GM12891 (cell line): ENCODE results near the gene BCL2L14.

ENCODE experiments used
- PAX5 ChIP-seq: IDR thresholded peaks from 2 replicates; pipeline ENCODE4 v1.6.1; 2011; ENCODE audit warnings: low read length, moderate library complexity, mild to moderate bottlenecking; ENCODE audit not compliant: insufficient read depth, severe bottlenecking
- POLR2A ChIP-seq: IDR thresholded peaks from 2 replicates; pipeline ENCODE4 v1.6.1; 2011; ENCODE audit warnings: low read depth, low read length, control low read depth
- POLR2AphosphoS5 ChIP-seq: IDR thresholded peaks from 2 replicates; pipeline ENCODE4 v1.6.1; 2011; ENCODE audit warnings: low read depth, low read length, control low read depth
- POU2F2 ChIP-seq: IDR thresholded peaks from 2 replicates; pipeline ENCODE4 v1.6.1; 2011; ENCODE audit warnings: low read depth, mild to moderate bottlenecking, control low read depth, low read length, moderate library complexity
- SPI1 ChIP-seq: IDR thresholded peaks from 2 replicates; pipeline ENCODE4 v1.6.1; 2011; ENCODE audit warnings: low read depth, low read length, control low read depth
- TAF1 ChIP-seq: IDR thresholded peaks from 2 replicates; pipeline ENCODE4 v1.6.1; 2011; ENCODE audit warnings: low read depth, low read length, control low read depth

GRCh38 chr12:12028668-12029402 lies 41.9 kb upstream of the BCL2L14 start:
- TF ChIP-seq POU2F2 (no peak), POLR2A (no peak), SPI1 (no peak), TAF1 (no peak), POLR2AphosphoS5 (no peak), PAX5 (no peak)
